Ecto neural progenitor cell (in vitro differentiated cells): ENCODE measurements around the gene PPIH.
A peak's percentile ranks its signal among the peaks of the same experiment; 100 is the strongest.
"Not testable (repeated sequence)": the region's sequence is repeated elsewhere in the genome, so short reads cannot be mapped to it uniquely, and the experiment has no call there.

Experiments used
- DNase-seq: peaks from one replicate; pipeline ENCODE4 v3.0.0-alpha.2; 2018; ENCODE audit warnings: low spot score

PPIH gene

DNA sequence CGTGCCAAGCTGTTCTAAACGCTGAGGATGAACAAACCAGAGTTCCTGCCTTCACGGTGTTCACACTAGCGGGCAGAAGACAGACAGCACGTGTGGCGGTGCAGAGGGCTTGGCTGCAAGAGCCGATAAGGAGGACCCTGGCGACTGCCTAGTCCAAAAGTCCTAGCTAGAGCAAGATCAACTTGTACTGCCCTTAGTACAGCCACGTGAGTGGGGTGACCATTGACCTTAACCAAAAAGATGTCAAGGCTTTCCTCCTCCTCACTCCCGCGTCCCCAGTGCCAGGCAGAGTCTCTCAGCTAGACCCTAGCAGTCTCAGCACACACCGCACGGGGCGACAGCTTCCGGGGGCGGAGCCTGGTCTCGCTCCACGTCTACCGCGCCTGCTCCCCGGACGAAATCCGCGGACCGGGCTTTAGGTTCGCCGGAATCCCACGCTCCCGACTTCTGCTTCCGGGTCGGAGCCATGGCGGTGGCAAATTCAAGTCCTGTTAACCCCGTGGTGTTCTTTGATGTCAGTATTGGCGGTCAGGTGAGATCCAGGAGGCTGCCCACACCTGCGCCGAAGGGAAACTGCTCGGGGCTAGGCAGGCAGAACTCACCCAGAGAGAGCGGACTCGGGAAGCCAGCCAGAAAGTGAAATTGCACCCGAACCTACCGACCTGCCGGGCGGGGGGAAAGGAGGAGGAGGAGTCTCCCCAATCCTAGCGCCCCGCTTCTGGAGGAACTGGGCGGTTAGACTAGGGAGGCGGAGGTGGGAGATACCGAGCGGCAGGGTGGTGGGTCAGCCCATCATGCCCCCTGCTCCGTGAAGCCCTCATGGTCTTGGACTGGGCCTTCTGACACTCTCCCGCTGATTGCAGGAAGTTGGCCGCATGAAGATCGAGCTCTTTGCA is at the start of gene PPIH:
PPIH (plus strand) TSS at position 443 of the 896 bp plus-strand sequence; CDS start at position 467, 24 bp downstream.
- DNase-seq, result peak; percentile 96

DNA sequence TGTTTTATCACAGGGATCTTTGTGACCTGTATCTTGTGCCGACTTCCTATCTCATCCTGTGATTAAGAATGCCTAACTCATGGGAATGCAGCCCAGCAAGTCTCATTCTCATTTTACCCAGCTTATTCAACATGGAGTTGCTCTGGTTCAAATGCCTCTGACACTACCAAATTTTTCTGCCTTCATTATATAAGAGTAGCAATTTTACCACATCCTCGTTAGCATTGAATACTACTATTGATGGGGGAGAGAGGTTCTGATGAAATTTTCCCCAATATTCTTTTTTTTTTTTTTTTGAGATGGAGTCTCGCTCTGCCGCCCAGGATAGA is 44.5 kb upstream of the PPIH start:
- DNase-seq, result no peak

DNA sequence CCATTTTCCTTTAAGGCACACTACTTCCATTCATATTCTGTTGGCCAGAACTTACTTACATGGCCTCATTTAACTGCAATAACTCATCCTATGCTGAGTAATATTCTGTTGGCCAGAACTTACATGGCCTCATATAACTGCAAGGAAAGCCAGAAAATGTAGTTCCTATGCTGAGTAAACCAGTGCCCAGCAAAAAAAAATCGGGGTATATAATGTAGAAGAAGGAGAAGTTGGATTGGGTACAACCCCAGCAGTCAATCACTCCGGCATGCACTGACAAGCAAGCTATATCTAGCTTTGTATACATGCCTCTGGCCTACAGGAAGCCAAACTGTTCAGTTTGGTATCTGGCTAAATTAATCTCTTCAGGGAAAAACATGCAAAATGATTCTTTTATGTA is 39.4 kb upstream of the PPIH start:
- DNase-seq, result no peak

DNA sequence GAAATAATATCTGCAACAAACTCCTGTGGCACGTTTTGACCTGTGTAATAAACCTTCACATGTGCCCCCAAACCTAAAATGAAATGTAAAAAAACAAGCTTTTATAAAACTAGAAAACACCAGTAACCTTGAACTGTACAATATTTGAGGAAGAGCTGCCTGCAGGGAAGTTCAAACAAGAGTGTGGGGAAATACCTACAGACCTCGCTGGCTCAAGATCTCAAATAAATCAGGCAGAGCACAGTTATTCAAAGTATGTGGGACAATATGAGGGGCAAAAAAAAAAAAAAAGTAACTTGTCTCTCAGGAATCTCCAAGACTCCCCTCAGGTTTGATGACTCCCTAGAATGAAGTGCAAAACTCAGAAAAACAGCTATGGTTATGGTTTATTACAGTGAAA is 37.9 kb upstream of the PPIH start:
- DNase-seq, result no peak

DNA sequence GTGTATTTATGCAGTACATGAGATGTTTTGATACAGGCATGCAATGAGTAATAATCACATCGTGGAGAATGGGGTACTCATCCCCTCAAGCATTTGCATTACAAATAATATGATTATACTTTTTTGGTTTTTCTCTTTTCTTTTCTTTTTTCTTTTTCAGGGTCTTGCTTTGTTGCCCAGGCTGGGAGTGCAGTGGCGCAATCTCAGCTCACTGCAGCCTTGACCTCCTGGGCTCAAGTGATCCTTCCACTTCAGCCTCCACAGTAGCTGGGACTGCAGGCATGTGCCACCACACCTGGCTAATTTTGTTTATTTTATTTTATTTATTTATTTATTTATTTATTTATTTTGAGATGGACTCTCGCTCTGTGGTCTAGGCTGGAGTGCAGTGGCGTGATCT is 37.0 kb upstream of the PPIH start:
- not testable (repeated sequence) for DNase-seq

DNA sequence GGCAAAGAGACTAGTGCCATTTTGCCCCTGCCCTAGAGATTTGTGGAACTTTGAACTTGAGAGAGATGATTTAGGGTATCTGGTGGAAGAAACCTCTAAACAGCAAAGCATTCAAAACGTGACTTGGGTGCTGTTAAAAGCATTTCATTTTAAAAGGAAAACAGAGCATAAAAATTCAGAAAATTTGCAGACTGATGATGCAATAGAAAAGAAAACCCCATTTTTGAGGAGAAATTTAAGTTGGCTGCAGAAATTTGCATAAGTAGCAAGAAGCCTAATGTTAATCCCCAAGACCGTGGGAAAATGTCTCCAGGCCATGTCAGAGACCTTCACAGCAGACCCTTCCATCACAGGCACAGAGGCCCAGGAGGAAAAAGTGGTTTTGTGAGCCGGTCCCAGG is 31.0 kb upstream of the PPIH start:
- DNase-seq, result not testable (repeated sequence)

DNA sequence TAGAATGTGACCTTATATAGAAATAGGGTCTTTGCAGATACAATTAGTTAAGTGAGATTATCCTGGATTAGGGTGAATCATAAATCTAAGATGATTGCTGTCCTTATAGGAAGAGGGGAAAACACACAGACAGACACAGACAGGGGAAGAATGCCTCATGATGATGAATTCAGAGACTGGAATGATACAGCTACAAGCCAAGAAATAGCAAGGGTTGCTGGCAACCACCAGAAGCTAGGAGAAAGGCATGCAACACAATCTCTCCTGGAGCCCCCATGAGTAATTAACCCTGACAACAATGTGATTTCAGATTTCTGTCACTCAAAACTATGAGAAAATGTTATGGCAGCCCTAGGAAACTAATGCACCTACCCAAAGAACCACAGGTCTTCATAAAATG is 19.1 kb upstream of the PPIH start:
- no peak for DNase-seq

DNA sequence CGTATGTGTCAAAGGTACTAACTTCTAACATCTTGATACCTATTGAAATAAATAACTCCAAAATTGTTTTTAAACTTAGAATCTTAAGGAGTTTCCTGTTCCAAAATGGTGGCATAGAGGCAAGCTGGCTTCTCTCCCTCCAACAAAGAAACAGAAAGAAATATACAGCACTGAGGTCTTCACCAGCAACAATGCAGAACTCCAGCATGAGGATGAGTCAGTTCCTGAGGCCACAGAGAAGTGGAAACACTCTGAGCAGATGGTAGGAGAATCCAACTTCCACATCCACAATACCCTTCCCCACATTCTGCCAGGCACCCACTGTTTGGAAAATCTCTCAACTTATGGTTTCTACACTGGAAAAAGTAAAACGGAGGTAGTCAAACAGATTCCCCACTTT is 12.2 kb upstream of the PPIH start:
- no peak for DNase-seq

DNA sequence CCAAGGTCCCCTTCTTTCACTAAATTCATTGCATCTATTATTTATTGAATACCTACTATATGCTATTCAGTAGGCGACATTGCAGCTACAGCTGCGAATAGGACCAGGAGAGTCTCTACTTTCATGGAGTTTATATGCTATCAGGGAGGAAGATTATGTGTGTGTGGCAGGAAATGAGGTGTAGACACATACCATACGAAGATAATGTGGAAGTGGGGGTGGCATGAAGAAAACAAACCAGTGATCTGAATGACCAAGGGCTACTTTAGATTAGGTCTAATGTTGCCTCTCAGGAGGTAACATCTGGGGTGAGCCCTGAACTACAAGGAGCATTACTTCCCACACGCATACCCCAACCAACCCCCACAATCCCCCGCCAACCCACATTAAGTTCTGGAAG is 1.0 kb upstream of the PPIH start:
- no peak for DNase-seq

DNA sequence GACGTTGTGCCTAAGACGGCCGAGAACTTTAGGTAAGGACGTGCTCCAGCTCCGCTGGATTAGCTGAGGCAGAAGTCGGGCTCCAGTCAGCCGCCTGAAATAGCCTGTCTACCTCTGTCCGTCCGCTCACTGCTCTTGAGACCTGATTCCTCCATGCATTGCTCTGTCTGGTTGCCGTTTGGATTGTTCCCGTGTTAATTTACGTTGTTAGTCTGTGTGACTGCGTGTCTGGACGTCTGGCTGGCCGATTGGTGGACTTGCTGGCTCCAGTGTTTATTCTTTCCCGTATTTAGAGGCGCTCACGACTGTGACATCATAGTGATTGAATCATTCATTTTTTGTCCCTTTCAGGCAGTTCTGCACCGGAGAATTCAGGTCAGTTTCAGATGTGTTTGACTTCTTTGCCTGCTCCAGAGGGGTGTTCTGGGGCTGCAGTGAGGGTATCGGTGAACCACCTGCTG is 684 bp downstream of the PPIH start:
- DNase-seq, result no peak

DNA sequence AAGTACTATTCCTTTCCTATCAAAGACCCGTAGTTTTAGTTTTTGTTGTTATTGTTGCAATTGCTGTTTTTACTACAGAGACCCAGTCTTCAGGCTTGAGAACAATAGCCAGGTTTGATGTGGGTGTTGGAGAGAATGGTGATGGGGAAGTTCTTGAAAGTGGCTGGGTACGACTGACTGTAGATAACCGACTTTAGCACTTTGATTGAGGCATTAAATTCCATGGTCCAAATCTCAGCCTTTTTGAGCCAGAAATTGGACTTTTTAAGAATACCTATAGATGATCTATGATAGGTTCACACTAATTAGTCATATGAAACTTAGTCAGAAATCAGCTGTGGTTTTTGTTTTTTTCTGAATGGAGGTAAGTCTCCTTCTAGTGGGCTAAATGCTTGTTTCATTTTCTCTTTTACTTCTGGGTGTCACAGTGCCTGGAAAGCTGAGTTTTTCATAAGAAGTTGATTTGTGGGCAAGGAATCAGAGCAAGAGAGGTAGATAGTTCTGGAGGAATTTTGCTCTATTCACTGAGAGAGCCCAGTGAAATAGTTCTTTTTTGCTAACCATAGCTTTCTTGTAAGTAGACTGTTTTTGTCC is 2.8 kb downstream of the PPIH start:
- no peak for DNase-seq

DNA sequence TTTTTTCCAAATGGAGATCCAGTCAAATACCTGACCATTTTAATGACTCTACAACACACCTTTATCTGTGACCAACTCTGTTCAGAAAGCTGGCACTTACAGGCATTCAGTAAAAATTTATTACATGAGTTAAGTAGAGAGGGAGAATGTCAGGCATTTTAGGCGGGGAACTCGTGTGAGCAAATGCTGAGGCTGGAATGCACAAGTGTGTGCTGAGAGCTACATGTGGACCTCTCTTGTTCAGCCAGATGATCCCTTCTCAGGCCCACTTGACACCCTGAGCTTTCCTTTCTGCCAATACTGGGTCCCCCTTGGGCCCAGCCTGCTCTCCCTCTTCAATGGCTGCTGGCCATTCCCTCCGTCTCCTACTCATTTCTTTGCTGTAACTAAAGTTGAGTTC is 11.7 kb downstream of the PPIH start:
- no peak for DNase-seq

DNA sequence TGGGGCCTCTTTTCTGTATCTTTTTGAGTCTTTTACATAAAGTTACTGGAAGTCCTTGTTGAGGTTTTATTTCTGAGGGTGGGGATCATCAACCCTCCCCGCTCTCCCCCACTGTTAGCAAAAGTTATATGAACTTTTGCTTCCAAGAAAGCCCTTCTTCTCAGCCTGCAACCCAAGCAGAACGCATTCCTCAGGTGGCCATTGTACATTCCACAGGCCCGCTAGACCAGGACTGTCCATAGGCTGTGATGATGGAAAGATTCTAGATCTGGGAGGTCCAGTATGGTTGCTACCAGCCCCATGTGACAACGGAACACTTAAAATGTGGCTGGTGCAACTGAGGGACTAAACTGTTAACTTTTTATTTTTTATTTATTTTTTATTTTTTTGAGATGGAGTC is 12.2 kb downstream of the PPIH start:
- DNase-seq, result no peak

DNA sequence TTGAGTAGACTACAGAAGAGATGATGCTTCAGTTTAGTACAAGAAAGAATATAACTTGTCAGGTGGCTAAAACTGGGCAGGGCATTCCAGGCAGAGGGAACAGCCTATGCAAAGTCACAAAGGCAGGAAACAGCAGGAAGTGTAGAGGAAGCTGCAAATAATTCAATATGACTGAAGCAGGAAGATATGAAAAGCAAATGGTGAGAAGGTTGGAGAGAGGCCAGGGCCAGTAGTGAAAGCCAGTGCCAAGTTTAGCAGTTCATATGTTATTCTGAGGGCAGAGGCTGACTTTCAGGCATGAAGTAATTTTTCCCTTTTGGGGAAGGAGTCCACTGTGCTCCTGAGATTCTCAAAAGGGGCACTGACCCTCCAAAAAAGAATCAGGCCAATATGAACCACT is 16.0 kb downstream of the PPIH start:
- no peak for DNase-seq

DNA sequence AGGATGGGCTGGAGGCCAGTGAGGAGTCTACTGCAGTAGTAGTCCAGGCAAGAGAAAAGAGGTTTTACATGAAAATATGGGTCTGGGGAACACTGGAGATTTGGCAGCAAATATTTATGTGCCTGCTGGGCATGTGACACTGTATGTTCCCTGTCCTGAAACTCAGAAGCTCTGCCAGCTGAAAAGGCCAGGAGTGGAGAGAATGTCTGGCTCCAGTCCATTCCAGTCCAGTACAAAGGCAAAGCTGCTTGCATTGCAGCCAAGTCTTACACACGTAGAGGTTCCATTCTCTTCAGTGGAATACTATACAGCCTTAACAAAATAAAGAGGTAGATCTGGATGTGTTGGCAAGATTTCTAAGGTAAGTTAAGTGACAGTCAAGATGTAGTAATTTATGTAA is 16.5 kb downstream of the PPIH start:
- no peak for DNase-seq

DNA sequence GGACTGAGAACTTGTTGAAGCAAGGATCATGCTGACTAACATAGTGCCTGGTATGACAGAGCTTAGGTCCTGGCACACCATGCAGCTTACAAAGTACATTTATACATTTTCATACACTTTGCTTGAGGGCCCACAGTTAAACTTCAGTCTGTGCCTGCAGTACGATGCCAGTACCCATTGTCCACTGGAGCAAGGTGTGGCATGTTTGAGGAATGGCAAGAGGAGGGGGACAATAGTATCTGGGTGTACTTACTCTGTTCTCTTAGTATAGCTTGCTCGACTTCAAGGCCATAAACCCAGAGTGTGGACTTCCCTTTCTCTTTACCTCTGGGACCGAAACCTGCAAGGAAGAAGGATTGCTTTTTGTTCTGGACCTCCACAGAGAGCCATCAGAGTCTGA is 17.2 kb downstream of the PPIH start:
- no peak for DNase-seq

DNA sequence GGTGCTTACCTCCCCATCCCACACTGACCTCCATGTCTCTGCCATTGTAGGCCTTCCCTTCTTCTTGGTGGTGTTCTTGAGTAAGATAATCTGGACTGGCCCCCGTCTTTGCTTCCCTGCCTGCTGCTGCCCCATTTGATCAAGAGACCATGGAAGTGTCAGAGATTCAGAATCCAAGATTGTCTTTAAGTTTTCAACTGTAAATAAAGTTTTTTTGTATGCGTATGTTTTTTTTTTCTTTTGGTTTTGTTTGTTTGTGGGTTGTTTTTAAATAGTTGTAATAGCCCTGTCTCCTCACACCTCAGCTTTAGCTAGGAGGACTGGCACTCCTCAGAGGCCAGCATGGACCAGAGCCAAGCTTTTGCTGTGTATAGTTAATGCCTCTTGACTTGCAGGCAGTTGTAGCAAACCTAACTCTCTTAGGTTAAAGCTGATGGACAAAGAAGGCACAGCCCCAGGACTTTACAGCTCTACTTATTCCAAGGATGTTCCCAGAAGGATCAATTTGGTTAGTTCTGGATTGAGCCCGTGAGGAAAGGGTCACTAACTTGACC is 18.4 kb downstream of the PPIH start:
- DNase-seq, result no peak

DNA sequence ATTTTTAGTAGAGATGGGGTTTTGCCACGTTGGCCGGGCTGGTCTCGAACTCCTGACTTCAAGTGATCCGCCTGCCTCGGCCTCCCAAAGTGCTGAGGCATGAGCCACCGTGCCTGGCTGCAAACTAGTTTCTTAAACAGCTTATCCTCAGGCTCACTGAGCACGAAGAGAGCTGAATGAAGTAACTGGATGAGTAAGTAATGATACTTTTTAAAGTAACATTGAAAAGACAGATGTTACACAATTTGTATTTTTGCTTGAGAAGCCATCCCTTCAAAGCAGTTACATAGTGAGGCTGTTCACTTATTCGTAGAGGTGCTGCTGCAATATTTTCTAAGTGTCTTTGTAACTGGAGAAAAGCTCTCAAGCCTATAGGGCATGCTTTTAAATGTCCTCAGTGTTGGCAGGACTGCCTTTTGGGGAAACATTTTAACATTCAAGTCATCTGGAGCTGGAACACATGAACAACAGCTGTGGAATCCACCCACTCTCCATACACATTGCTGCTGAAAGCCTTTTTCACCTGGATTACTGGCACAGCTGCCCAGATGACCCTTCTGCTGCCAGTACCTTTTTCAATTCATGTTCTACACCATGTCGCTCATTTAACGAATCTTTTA is 21.3 kb downstream of the PPIH start:
- DNase-seq, result no peak

DNA sequence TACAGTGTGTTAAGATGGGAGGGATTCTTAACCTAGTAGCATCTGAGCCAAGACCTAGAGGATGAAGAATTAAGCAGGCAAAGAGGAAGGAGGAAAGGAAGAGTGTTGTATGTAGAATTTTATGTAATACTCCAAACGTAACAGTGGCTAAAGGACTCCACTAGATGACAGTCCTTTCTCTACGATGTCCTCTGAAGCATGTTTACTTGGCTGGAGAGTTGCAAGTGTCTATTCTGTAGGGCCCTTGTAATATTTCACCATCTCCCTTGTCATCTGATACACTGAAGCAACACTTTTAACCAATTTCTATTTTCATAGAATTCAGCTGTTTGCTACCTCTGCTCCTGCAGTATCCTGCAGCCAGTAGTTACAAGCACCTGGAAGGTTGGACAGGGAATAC is 21.8 kb downstream of the PPIH start:
- no peak for DNase-seq

DNA sequence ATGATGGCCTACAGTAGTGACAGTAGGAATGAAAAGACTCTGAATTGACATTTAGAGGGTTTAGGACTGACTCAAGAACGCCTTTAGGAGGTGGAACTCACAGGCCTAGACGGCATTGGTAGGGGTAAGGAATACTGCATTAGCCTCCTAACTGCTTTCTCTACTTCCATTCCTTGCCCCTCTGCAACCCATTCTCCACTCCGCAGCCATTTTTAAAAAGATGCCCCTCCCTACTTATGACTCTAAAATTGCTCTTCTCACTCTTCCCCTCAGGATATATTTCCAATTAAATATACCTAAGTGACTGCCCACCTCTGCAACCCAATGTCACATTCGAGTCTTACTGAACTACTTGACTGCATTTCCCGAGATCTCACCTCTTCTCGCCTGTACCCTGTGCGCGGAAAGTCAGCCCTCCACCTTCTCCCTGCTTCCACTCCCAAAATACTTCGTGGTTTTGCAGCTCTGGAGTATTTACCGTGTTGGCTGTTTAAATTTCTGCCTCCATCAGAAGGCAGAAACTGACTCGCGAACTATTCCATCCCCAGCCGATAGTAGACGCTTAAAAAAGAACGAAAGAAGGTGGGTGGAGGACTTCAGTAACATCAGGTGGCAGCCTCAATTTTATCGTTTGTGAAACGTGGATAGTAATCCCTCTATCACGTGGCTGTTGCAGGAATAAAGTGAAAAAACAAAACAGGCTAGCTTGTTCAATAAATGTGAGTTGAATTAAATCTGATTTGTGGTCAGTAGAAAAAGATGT is 22.9 kb downstream of the PPIH start:
- no peak for DNase-seq

DNA sequence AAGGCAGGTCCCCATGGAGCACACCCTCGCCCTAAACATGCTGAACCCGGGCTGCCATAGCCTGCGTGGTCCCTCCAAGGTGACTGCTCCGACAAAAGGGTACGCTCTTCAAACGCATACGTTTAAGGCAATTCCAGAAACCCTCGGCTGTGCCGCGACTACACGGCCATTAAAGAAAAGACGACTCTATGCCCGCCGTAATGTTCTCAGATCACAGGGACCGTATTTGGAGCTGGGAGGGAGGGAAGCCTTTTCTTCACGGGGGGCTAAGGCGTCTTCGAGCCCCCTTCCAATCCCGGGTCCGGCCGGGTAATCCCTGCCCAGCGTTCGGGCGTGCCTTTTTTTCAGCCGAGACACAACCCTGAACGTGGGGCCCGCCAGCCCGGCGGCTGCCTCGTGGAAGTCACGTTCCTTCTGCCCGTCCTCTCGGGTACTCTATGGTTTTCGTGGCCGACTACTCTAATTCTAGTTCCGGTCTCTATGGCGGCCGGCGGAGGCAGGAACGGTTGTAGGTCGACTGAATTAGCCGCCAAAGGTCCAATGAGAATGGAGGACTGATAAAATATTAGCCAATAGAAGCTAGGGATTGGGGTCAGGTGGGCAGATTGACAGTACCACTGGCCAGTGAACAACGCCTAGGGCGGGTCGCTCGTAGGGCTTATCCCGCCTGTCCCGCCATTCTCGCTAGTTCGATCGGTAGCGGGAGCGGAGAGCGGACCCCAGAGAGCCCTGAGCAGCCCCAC is 23.7 kb downstream of the PPIH start, which contains the start of gene YBX1:
YBX1 (plus strand) TSS at position 678 of the 743 bp plus-strand sequence. CDS start 148 bp downstream, outside the sequence.
- peak; percentile 96 for DNase-seq

DNA sequence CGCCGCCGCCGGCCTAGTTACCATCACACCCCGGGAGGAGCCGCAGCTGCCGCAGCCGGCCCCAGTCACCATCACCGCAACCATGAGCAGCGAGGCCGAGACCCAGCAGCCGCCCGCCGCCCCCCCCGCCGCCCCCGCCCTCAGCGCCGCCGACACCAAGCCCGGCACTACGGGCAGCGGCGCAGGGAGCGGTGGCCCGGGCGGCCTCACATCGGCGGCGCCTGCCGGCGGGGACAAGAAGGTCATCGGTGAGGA is 24.2 kb downstream of the PPIH start:
- not testable (repeated sequence) for DNase-seq
